HG03521 (cell line): Measurements from ENCODE around the gene MGME1.
"Not testable (repeated sequence)": the region's sequence is repeated elsewhere in the genome, so short reads cannot be mapped to it uniquely, and the experiment has no call there.

ENCODE experiments used
- ATAC-seq: cut with Tn5 transposase; IDR thresholded peaks from one replicate; pipeline ENCODE4 v1.9.1; 2021; ENCODE audit warnings: mild to moderate bottlenecking, moderate library complexity; ENCODE audit not compliant: unreplicated experiment

Gene MGME1

DNA sequence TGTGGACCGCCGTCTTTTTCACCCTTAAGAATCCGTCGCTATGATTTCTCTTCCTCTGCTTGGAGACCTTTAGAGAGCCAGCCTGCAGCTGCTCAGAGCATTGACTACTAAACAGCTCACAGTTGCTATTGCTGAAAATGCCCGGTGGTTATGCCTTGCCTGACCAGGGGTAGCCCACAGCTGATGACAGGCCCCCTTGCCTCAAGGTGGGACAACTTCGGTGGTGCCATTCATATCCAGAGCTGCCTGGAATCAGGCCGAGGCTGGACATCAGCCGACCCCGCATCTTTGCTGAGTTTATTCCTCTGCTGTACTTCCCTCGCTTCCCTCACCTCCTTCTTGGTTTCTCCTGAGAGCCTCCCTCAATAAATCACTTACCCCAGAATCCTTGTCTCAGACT lies 49.3 kb downstream of the MGME1 start:
- ATAC-seq: no peak

DNA sequence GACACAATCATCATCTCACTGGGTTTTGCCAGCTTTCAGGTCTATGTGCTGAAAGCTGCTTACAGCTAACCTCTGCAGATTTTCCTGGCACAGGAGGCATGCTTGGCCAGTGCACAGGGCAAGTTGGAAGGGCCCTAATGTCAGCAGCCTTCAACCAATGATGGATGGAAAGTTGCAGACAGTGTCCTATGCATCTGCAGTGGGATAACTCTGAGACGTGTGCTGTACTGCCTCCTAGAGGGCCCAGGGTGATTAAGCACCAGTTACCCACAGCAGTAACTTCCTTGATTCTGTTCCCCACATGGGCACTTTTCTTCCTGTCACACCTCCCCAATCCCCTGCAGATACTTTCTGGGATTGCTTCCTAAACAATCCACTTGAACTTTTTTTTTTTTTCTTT lies 50.2 kb downstream of the MGME1 start:
- no peak for ATAC-seq

DNA sequence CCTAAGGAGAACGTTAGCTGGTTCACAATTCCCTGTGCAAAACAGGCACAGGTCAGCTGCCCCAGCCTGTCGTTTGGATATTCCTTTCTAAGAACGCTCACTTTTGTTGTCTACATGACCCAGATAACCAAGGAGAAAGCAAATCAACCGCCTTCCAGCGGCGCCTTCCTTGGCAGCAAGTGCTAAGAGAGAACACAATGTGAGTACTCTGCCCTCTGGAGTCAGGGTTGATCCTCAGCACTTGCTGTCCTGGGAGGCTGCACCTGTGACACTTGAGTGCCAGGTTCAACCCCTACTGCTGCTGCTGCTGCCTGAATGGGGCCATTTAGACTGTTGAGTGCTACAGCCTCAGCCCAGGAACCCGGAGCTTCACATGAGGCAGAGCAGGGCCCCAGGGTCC lies 52.1 kb downstream of the MGME1 start:
- no peak for ATAC-seq

DNA sequence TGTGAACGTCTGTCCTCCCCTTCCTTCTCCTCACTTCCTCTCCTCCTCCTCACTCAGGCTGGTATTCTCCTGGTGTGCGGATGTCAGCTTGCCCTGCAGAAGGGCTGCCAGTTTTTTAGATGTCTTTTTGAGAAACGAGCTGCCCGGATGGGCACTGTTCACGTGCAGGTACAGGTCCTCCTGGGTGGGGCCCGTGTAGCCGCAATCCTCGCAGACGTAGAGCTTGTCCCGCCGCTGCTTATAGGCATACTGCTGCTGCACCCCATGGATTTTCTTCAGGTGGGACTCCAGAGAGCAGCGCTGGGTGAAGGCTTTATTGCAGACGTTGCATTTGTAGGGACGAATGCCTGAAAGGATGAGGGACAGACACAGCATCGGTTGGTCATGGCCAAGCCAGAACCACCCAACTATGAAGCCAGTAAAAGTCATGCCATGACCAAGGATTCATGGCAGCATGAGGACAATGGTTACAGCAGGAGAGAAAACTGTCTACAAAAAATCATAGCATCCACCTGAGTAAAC lies 55.8 kb downstream of the MGME1 start:
- ATAC-seq: no peak

- not testable (repeated sequence) for ATAC-seq
Observed at GRCh38 chr20:18027011-18027410, 58.2 kb downstream of the MGME1 start.

DNA sequence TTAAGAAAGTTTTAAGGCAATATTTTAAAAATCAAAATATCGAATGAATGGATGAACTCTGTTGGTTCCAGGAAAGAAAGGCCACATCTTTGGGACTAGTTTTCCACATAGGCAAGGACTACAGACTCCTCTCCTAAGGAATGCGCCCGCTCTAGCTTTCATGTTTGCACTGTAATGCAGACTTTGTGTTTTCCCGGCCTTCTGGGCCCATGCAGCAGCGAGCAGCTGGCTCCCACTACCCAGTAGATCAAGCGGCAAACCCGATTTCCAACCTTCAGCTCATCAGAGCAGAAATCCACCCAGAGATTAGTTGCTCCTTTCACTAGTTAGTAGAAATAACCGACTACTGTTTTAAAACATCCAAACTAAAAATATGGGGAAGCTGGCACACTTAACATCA lies 61.2 kb downstream of the MGME1 start:
- ATAC-seq: no peak

DNA sequence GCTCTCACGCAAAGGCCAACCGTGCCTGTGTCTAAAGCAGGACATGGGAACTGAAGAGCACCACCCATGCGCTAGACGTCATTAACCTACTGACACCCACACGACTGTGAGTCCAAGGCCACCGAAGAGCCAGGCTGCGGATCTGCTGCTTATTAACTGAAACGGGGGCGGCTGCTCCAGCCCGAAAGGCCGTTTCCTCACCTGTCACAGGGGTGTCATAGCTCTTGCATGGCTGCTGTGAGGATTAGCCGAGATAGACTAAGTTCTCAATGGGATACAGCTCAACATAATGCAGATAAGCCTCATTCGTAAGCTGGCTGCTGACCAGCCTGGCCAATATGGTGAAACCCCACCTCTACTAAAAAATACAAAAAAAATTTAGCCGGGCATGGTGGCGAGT lies 62.2 kb downstream of the MGME1 start:
- ATAC-seq: no peak

- ATAC-seq: no peak
Observed at GRCh38 chr20:18031888-18032509, 63.2 kb downstream of the MGME1 start.

DNA sequence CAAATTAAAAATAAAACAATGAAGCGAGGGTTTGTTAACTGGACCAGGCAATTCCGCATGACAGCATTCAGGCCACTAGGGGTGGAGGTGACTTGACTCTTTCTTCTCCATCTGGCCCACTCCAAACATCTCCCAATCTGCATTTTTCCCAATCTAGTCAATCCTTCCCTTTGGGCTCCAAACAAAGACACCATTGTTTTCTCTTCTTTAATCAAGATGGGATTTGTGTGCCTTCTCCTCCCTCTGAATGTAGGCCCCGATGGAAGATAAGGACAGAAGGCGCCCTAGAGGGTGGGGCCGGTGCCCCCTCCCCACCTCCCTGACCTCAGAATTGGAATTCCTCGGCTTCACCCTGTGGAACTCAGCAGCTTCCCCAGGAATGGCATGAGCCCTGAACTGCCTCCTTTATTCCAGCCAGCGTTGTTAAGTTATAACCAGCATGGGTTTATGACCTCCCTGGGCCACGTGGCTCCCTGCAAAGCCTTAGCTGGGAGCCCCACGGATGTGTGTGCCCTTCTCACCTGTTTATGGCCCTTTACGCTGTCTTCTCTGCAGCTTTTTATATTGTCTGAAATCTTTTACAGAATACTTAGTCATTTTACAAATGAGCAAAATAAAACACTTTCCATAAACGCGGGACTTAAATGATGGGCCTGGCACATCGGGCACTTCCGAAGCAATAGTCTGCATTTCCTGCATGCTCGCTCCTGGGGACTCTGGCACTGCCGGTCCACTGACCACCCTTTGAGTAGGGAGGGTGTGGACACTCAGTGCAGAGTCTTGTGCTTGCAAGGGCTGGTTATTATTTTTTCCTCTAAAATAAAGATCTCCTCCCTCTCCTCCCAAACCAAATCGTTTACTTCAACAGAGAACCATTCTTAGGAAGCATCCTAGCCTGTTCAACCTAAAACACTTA lies 64.4 kb downstream of the MGME1 start:
- no peak for ATAC-seq

DNA sequence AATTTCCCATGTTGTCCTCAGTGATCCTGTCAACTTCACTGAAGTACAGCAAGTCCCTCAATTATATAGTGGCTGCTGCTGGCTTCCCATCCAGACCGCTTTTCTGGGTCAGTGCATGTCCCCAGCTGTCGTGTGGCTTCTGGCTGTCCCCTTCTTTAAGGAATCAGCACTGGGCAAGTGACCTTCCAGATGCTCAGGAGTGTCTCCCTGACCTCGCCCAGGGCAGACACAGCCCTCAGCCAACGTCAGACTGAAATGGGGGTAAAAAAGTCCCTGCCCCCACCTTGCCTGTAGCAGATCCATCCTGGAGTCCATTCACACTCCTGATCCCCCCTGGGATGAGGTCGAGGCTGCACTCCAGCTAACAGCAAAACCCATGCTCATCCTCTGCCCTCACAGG lies 65.2 kb downstream of the MGME1 start:
- ATAC-seq: no peak

- ATAC-seq: no peak
Observed at GRCh38 chr20:18039063-18039462, 70.2 kb downstream of the MGME1 start.
